ENCODE results near the gene TBX1.

TBX1 gene

GRCh38 chr22:19805821-19806212 is 45.2 kb downstream of the TBX1 start:
- no peaks in the 10 kb centered on the region for H3K79me2 ChIP-seq

GRCh38 chr22:19806213-19807160 is 45.9 kb downstream of the TBX1 start:
- TF ChIP-seq CTCF (IDR thresholded peaks at IDR 0.05) = no peak

More at GRCh38 chr22:19805821-19806212, 45.2 kb downstream of the TBX1 start:
- Histone ChIP-seq H3K9ac (no peak overlapping the region), H3K4me2 (ENCODE audit: low read length) (no peak overlapping the region), H3K4me3 (ENCODE audit: low read depth, low read length) (no peak overlapping the region), H3K4me1 (no peaks in the 10 kb centered on the region), H3K27ac (no peak overlapping the region), H3K9me3 (ENCODE audit: control insufficient read depth, low read length) (no peaks in the 10 kb centered on the region), H3K36me3 (ENCODE audit: control insufficient read depth, insufficient read depth, low read length) (no peaks in the 10 kb centered on the region), H3K27me3 (ENCODE audit: control insufficient read depth, insufficient read depth, low read length) (no peaks in the 10 kb centered on the region), H2AFZ (no peak overlapping the region)
- no peak for TF ChIP-seq CTCF (IDR thresholded peaks at IDR 0.05)

GRCh38 chr22:19807161-19807913 is 46.8 kb downstream of the TBX1 start:
- H3K79me2 ChIP-seq = no peaks in the 10 kb centered on the region
- no peak overlapping the region for H3K9ac ChIP-seq
- TF ChIP-seq CTCF (IDR thresholded peaks at IDR 0.05) = no peak
- no peak overlapping the region for H3K4me2 ChIP-seq (ENCODE audit: low read length)
- no peak overlapping the region for H3K4me3 ChIP-seq (ENCODE audit: low read depth, low read length)
- no peaks in the 10 kb centered on the region for H3K9me3 ChIP-seq (ENCODE audit: control insufficient read depth, low read length)
- no peak overlapping the region for H2AFZ ChIP-seq
- H3K27ac ChIP-seq = no peak overlapping the region
- H3K4me1 ChIP-seq = no peaks in the 10 kb centered on the region
- H3K27me3 ChIP-seq (ENCODE audit: control insufficient read depth, insufficient read depth, low read length) = no peaks in the 10 kb centered on the region
- H3K36me3 ChIP-seq (ENCODE audit: control insufficient read depth, insufficient read depth, low read length) = no peaks in the 10 kb centered on the region

More at GRCh38 chr22:19806213-19807160, 45.9 kb downstream of the TBX1 start:
- no peaks in the 10 kb centered on the region for H3K79me2 ChIP-seq
- no peaks in the 10 kb centered on the region for H3K27me3 ChIP-seq (ENCODE audit: control insufficient read depth, insufficient read depth, low read length)
- H3K9ac ChIP-seq = no peak overlapping the region
- no peak overlapping the region for H2AFZ ChIP-seq
- H3K27ac ChIP-seq = no peak overlapping the region
- no peak overlapping the region for H3K4me2 ChIP-seq (ENCODE audit: low read length)
- H3K4me1 ChIP-seq = no peaks in the 10 kb centered on the region
- no peaks in the 10 kb centered on the region for H3K9me3 ChIP-seq (ENCODE audit: control insufficient read depth, low read length)
- H3K36me3 ChIP-seq (ENCODE audit: control insufficient read depth, insufficient read depth, low read length) = no peaks in the 10 kb centered on the region
- no peak overlapping the region for H3K4me3 ChIP-seq (ENCODE audit: low read depth, low read length)

- Histone ChIP-seq H3K36me3 (ENCODE audit: control insufficient read depth, insufficient read depth, low read length) (no peaks in the 10 kb centered on the region), H3K4me1 (no peaks in the 10 kb centered on the region), H3K4me2 (ENCODE audit: low read length) (no peak overlapping the region), H3K27me3 (ENCODE audit: control insufficient read depth, insufficient read depth, low read length) (no peaks in the 10 kb centered on the region), H3K9ac (no peak overlapping the region), H3K27ac (no peak overlapping the region), H3K79me2 (no peaks in the 10 kb centered on the region), H2AFZ (no peak overlapping the region), H3K4me3 (ENCODE audit: low read depth, low read length) (no peak overlapping the region), H3K9me3 (ENCODE audit: control insufficient read depth, low read length) (no peaks in the 10 kb centered on the region)
- TF ChIP-seq CTCF (IDR thresholded peaks at IDR 0.05) = no peak
Measured at GRCh38 chr22:19807914-19808872, 47.6 kb downstream of the TBX1 start.

Data from parathyroid adenoma (tissue), 2 donors.